ENCODE measurements around the gene AQR.
"Not testable (repeated sequence)": the region's sequence is repeated elsewhere in the genome, so short reads cannot be mapped to it uniquely, and the experiment has no call there.

DNA sequence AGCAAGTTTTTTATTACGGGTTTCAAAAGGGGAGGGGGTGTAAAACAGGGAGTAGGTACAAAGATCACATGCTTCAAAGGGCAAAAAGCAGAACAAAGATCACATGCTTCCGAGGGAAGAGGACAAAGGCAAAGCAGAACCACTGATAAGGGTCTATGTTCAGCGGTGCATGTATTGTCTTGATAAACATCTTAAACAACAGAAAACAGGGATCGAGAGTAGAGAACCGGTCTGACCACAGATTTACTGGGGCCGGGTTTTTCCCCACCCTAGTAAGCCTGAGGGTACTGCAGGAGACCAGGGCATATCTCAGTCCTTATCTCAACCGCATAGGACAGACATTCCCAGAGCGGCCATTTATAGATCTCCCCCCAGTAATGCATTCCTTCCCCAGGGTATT is 162.3 kb downstream of the AQR start:
- not testable (repeated sequence) for TF ChIP-seq ZNF331 (CRISPR knock-in tag; IDR thresholded peaks at IDR 0.05; ENCODE audit: low read depth); CTCF (conservative IDR thresholded peaks at IDR 0.05; ENCODE audit: low read depth in 2 of 2); JUNB (IDR thresholded peaks at IDR 0.05; ENCODE audit: unreplicated experiment); EZH2phosphoT487 (IDR thresholded peaks at IDR 0.05; ENCODE audit: unreplicated experiment); POLR2AphosphoS5 (IDR thresholded peaks at IDR 0.05; ENCODE audit: low read depth); EZH2 (IDR thresholded peaks at IDR 0.05; ENCODE audit: low read depth, unreplicated experiment)

Data from GM23338 (cell line).